Chondrocyte (in vitro differentiated cells): ENCODE data around the gene NEUROG2. TPM values are rescaled to one million over a fixed set of nuclear protein-coding genes. Genes with fewer than 3 reads are reported as not detected.
A peak's percentile ranks its signal among the peaks of the same experiment; 100 is the strongest.

Experiments
- DNase-seq: peaks from one replicate; pipeline ENCODE4 v3.0.0; 2021; ENCODE audit warnings: mixed read lengths, low spot score
- H3K27ac Mint-ChIP-seq: one replicate; pipeline ENCODE4 v1.8.0; 2021; ENCODE audit warnings: mild to moderate bottlenecking, moderate library complexity, mixed read lengths; ENCODE audit not compliant: unreplicated experiment
- H3K27me3 Mint-ChIP-seq: 2 replicates; pipeline ENCODE4 v1.8.0; 2021; ENCODE audit warnings: low read depth, mixed read lengths
- H3K36me3 Mint-ChIP-seq: 2 replicates; pipeline ENCODE4 v1.8.0; 2021; ENCODE audit warnings: low read depth, mixed read lengths
- H3K4me1 Mint-ChIP-seq: 2 replicates; pipeline ENCODE4 v1.8.0; 2021; ENCODE audit warnings: low read depth, mild to moderate bottlenecking, mixed read lengths
- H3K4me3 Mint-ChIP-seq: one replicate; pipeline ENCODE4 v1.8.0; 2021; ENCODE audit warnings: mild to moderate bottlenecking, moderate library complexity, mixed read lengths; ENCODE audit not compliant: unreplicated experiment
- H3K9me3 Mint-ChIP-seq: 2 replicates; pipeline ENCODE4 v1.8.0; 2021; ENCODE audit warnings: low read depth, mixed read lengths
- CTCF ChIP-seq: fragments of 200-600 bp; sonication (generic); IDR thresholded peaks from 2 replicates; pipeline ENCODE4 v1.5.0; 2021; ENCODE audit warnings: antibody characterized with exemption, mild to moderate bottlenecking, moderate library complexity
- total RNA-seq: library from RNA; stranded (reverse); gene quantifications from 3 replicates; pipeline ENCODE4 v1.2.1, GENCODE V29; 2021

NEUROG2 gene
- total RNA-seq, 1 donor from 2014 or later: not detected

GRCh38 chr4:112517067-112517634, 1.2 kb upstream of the NEUROG2 start:
- H3K27me3 Mint-ChIP-seq: peaks cover 87% of the 10 kb centered on the region

GRCh38 chr4:112516471-112517066, 589 bp upstream of the NEUROG2 start:
- Mint-ChIP-seq H3K4me1 (peaks cover 29% of the 10 kb centered on the region), H3K27me3 (peaks cover 87% of the 10 kb centered on the region), H3K27ac (no peak overlapping the region), H3K36me3 (peaks cover 3% of the 10 kb centered on the region), H3K4me3 (peak overlapping the region; percentile 85), H3K9me3 (peaks cover 6% of the 10 kb centered on the region)
- no peak for TF ChIP-seq CTCF
- DNase-seq: no peak

More at GRCh38 chr4:112517067-112517634, 1.2 kb upstream of the NEUROG2 start:
- Mint-ChIP-seq H3K36me3 (peaks cover 3% of the 10 kb centered on the region), H3K4me1 (peaks cover 26% of the 10 kb centered on the region), H3K4me3 (peak overlapping the region; percentile 28), H3K27ac (no peak overlapping the region), H3K9me3 (peaks cover 6% of the 10 kb centered on the region)
- no peak for TF ChIP-seq CTCF
- no peak for DNase-seq

- no peak for TF ChIP-seq CTCF
- Mint-ChIP-seq H3K36me3 (peaks cover 3% of the 10 kb centered on the region), H3K4me3 (peak overlapping the region; percentile 85), H3K9me3 (peaks cover 6% of the 10 kb centered on the region), H3K27me3 (peaks cover 84% of the 10 kb centered on the region), H3K27ac (no peak overlapping the region), H3K4me1 (peaks cover 34% of the 10 kb centered on the region)
- no peak for DNase-seq
These were observed 548 bp downstream of the NEUROG2 start for GRCh38 chr4:112515198-112516065.

- H3K9me3 Mint-ChIP-seq: peaks cover 3% of the 10 kb centered on the region
- peaks cover 40% of the 10 kb centered on the region for H3K4me1 Mint-ChIP-seq
- H3K4me3 Mint-ChIP-seq: peak overlapping the region; percentile 85
- no peak overlapping the region for H3K27ac Mint-ChIP-seq
- no peak for DNase-seq
- H3K36me3 Mint-ChIP-seq: no peaks in the 10 kb centered on the region
- peaks cover 83% of the 10 kb centered on the region for H3K27me3 Mint-ChIP-seq
- TF ChIP-seq CTCF: no peak
These were observed 1.3 kb downstream of the NEUROG2 start for GRCh38 chr4:112514647-112515197.
